Keratinocyte (primary cell): ENCODE measurements around the gene NSMCE3.

ENCODE experiments used
- CTCF ChIP-seq, 3 experiments: IDR thresholded peaks in 1 of 3; conservative IDR thresholded peaks in 1 of 3; optimal IDR thresholded peaks in 1 of 3; 2 replicates in 2 of 3; 3 replicates in 1 of 3; pipeline versions ENCODE3 to v1.5.1; 2011; ENCODE audit warnings: low read length in 3 of 3, mild to moderate bottlenecking in 3 of 3, moderate library complexity in 2 of 3, control low read depth in 1 of 3, inconsistent platforms in 1 of 3; ENCODE audit not compliant: insufficient read depth in 2 of 3; ENCODE audit errors: extremely low read depth in 1 of 3
- EZH2 ChIP-seq: IDR thresholded peaks from one replicate; pipeline ENCODE4 v1.6.1; 2012; ENCODE audit warnings: inconsistent platforms, mild to moderate bottlenecking, low read length, moderate library complexity

GRCh38 chr15:29291067-29291845, 21.6 kb upstream of the NSMCE3 start:
- TF ChIP-seq CTCF (optimal IDR thresholded peaks at IDR 0.05 in 1 of 3, IDR thresholded peaks at IDR 0.05 in 1 of 3, conservative IDR thresholded peaks at IDR 0.05 in 1 of 3; ENCODE audit: extremely low read depth in 1 of 3, insufficient read depth in 2 of 3, low read length in 3 of 3) (no peak), EZH2 (no peak)
